KMS-11 (cell line): ENCODE measurements around the gene BTN3A1.

Experiments
- H2AFZ ChIP-seq: fragments of 200-600 bp; sonication (generic); 2 replicates; pipeline ENCODE4 v1.6.1; 2016; ENCODE audit warnings: antibody characterized with exemption, mixed run types, low read depth
- H3K27ac ChIP-seq: fragments of 200-600 bp; sonication (generic); 2 replicates; pipeline ENCODE4 v1.6.1; 2016; ENCODE audit warnings: mild to moderate bottlenecking, mixed run types
- H3K27me3 ChIP-seq: fragments of 200-600 bp; sonication (generic); 2 replicates; pipeline ENCODE4 v1.6.1; 2017; ENCODE audit warnings: mild to moderate bottlenecking, low read depth, mixed run types, moderate library complexity; ENCODE audit not compliant: insufficient read depth
- H3K36me3 ChIP-seq: fragments of 200-600 bp; sonication (generic); 2 replicates; pipeline ENCODE4 v1.6.1; 2017; ENCODE audit warnings: mild to moderate bottlenecking, mixed run types; ENCODE audit not compliant: insufficient read depth
- H3K4me1 ChIP-seq: fragments of 200-600 bp; sonication (generic); 2 replicates; pipeline ENCODE4 v1.6.1; 2016; ENCODE audit warnings: mild to moderate bottlenecking, low read depth, mixed run types; ENCODE audit not compliant: poor library complexity, severe bottlenecking
- H3K4me2 ChIP-seq: fragments of 200-600 bp; sonication (generic); 2 replicates; pipeline ENCODE4 v1.7.0; 2016; ENCODE audit warnings: mild to moderate bottlenecking, mixed run types
- H3K4me3 ChIP-seq: fragments of 200-600 bp; sonication (generic); IDR thresholded peaks from 2 replicates; pipeline ENCODE4 v1.6.1; 2017; ENCODE audit warnings: low read depth, low read length, mixed read lengths; ENCODE audit not compliant: insufficient read depth
- H3K79me2 ChIP-seq: fragments of 200-600 bp; sonication (generic); 2 replicates; pipeline ENCODE4 v1.6.1; 2016; ENCODE audit warnings: low read depth, mixed run types; ENCODE audit not compliant: insufficient read depth
- H3K9ac ChIP-seq: fragments of 200-600 bp; sonication (generic); 2 replicates; pipeline ENCODE4 v1.6.1; 2016; ENCODE audit warnings: mild to moderate bottlenecking, mixed run types
- H4K20me1 ChIP-seq: fragments of 200-600 bp; sonication (generic); 2 replicates; pipeline ENCODE4 v1.6.1; 2016; ENCODE audit warnings: mild to moderate bottlenecking, mixed run types; ENCODE audit not compliant: insufficient read depth
- CTCF ChIP-seq: fragments of 200-600 bp; sonication (generic); conservative IDR thresholded peaks from 2 replicates; pipeline ENCODE4 v1.6.1; 2017; ENCODE audit warnings: low read depth, mild to moderate bottlenecking, antibody characterized with exemption, low read length, moderate library complexity, mixed read lengths

BTN3A1 gene

GRCh38 chr6:26447257-26447656 is 45.2 kb downstream of the BTN3A1 start:
- Histone ChIP-seq H3K36me3 (no peaks in the 10 kb centered on the region), H2AFZ (no peak overlapping the region), H4K20me1 (no peaks in the 10 kb centered on the region), H3K79me2 (no peaks in the 10 kb centered on the region), H3K27me3 (peaks cover 4% of the 10 kb centered on the region; the same call in 1 of the 2 replicates), H3K9ac (no peak overlapping the region), H3K4me2 (no peak overlapping the region), H3K27ac (no peak overlapping the region), H3K4me3 (no peak overlapping the region), H3K4me1 (peaks cover 18% of the 10 kb centered on the region)
- TF ChIP-seq CTCF = no peak

- Histone ChIP-seq H2AFZ (no peak overlapping the region), H3K4me1 (peaks cover 18% of the 10 kb centered on the region), H3K79me2 (no peaks in the 10 kb centered on the region), H3K36me3 (no peaks in the 10 kb centered on the region), H3K4me2 (no peak overlapping the region), H3K4me3 (no peak overlapping the region), H3K27ac (no peak overlapping the region), H3K9ac (no peak overlapping the region), H3K27me3 (peaks cover 4% of the 10 kb centered on the region; the same call in 1 of the 2 replicates), H4K20me1 (no peaks in the 10 kb centered on the region)
- no peak for TF ChIP-seq CTCF
Measured at GRCh38 chr6:26450240-26450639, 48.2 kb downstream of the BTN3A1 start.

- H2AFZ ChIP-seq = no peak overlapping the region
- H3K36me3 ChIP-seq = no peaks in the 10 kb centered on the region
- H3K9ac ChIP-seq = no peak overlapping the region
- H3K27me3 ChIP-seq = peaks cover 4% of the 10 kb centered on the region; the same call in 1 of the 2 replicates
- H3K4me1 ChIP-seq = peaks cover 6% of the 10 kb centered on the region
- H3K79me2 ChIP-seq = no peaks in the 10 kb centered on the region
- no peak overlapping the region for H3K4me2 ChIP-seq
- no peaks in the 10 kb centered on the region for H4K20me1 ChIP-seq
- no peak overlapping the region for H3K27ac ChIP-seq
- TF ChIP-seq CTCF = no peak
- H3K4me3 ChIP-seq = no peak overlapping the region
Measured at GRCh38 chr6:26452631-26453235, 50.7 kb downstream of the BTN3A1 start.

GRCh38 chr6:26454631-26455030 is 52.6 kb downstream of the BTN3A1 start:
- Histone ChIP-seq H3K27me3 (no peaks in the 10 kb centered on the region), H3K27ac (no peak overlapping the region), H3K4me2 (no peak overlapping the region), H3K9ac (no peak overlapping the region), H4K20me1 (no peaks in the 10 kb centered on the region), H3K79me2 (peaks cover 11% of the 10 kb centered on the region; the same call in 1 of the 2 replicates), H3K4me3 (no peak overlapping the region), H3K36me3 (no peaks in the 10 kb centered on the region), H2AFZ (no peak overlapping the region), H3K4me1 (peaks cover 13% of the 10 kb centered on the region)
- TF ChIP-seq CTCF = no peak
